HG03565 (cell line): ENCODE data around the gene CTAG1B.
"Not testable (repeated sequence)": the region's sequence is repeated elsewhere in the genome, so short reads cannot be mapped to it uniquely, and the experiment has no call there.

ENCODE experiments used
- ATAC-seq: cut with Tn5 transposase; IDR thresholded peaks from one replicate; pipeline ENCODE4 v1.9.1; 2021; ENCODE audit warnings: mild to moderate bottlenecking, moderate library complexity; ENCODE audit not compliant: unreplicated experiment

Gene CTAG1B

DNA sequence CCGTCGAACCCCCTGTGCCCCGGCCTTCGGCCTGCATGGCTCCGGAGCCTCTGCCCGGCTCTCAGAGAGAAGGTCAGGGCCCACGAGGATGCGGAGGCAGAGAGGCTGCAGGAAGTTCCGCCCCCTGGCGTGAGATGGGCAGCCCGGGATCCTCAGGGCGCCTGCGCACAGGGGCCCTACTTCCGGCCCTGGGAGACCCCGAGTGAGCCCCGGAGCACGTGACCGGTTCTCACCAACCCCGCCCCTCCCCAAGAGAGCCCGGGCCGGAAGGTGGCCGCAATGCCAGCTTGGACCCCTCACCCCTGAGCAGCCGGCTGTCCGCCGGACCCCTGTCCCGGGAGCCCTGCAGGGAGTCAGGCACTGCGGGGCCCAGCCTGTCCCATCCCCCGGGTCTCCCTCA, at the start of gene CTAG1B:
CTAG1B (minus strand) TSS at position 101 of the 400 bp plus-strand sequence; CDS start at position 37, 64 bp downstream.
- not testable (repeated sequence) for ATAC-seq

DNA sequence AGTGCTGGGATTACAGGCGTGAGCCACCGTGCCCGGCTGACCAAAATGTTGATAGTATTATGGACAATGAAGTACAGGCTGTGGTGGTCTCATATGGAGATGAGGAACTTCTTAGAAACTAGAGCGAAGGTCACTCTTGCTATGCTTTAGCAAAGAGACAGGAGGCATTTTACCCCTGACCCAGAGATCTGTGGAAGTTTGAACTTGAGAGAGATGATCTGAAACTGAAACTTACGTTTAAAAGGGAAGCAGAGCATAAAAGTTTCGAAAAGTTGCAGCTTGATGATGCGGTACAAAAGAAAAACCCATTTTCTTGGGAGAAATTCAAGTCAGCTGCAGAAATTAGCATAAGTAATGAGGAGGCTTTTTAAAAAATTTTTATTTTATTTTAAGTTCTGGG, 42.8 kb upstream of the CTAG1B start:
- no peak for ATAC-seq

DNA sequence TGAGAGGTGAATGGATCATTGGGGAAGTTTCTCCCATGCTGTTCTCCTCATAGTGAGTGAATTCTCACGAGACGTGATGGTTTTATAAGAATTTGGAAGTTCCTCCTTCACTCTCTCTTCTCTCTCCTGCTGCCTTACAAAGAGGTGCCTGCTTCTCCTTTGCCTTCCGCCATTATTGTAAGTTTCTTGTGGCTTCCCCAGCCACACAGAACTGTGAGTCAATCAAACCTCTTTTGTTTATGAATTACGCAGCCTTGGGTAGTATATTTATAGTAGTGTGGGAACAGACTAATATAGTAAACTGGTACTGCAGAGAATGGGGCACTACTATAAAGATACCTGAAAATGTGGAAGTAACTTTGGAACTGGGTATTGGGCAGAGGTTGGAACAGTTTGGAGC, 42.1 kb upstream of the CTAG1B start:
- ATAC-seq: no peak

DNA sequence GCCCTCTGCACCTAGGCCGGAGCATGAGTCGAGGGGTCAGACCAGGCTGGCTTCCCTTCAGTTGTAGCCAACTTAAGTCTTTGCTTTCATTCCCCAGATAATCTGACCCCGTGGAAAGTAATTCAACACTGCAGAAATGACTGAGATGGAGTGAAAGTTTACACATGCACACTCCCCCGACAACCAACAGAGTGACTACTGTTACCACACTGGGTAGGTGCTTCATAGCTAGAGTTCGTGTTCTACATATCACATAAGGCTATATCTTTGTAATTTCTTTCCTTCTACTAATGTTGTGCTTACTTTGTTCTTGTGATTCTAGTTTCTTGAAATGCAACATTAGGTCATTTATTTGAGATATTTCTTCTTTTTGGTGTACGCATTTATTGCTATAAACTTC, 41.5 kb upstream of the CTAG1B start:
- no peak for ATAC-seq

DNA sequence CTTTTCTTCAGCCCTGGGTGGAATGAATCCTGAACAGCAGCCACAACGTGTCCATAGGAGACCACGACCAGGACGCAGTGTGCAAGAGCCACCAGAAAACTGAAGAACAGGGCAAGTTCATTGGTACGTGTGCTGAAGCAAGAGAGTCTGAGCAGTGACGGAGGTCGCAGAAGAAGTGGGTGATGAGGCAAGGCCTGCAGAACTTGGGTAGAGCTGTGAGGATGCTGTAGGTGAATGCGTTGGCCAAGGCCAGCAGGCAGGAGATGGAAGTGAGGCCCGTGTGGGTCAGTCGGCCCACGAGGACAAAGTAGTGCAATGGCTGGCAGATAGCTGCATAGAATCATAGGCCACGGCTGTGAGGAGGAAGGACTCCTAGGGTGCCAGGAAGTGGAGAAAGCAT, 39.9 kb upstream of the CTAG1B start:
- no peak for ATAC-seq

DNA sequence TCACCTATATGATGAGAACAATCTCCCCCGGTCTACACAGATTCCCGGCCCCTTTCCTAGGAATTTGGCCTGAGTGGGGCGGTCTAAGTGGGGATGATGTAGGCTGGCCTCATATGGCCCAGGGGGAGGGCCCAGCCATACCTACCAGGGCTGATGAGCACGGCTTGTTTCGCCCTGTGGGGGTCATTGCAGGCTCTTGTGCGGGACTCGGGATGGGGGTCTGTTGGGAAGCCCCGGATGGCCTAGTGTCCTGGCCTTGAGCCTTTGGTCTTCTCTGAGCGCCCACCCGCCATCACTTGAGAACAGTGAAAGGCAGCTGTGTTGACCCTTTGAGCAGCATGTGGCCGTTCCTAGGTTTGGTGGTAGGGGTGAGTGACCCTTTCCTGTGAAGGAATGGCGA, 39.1 kb upstream of the CTAG1B start:
- no peak for ATAC-seq

DNA sequence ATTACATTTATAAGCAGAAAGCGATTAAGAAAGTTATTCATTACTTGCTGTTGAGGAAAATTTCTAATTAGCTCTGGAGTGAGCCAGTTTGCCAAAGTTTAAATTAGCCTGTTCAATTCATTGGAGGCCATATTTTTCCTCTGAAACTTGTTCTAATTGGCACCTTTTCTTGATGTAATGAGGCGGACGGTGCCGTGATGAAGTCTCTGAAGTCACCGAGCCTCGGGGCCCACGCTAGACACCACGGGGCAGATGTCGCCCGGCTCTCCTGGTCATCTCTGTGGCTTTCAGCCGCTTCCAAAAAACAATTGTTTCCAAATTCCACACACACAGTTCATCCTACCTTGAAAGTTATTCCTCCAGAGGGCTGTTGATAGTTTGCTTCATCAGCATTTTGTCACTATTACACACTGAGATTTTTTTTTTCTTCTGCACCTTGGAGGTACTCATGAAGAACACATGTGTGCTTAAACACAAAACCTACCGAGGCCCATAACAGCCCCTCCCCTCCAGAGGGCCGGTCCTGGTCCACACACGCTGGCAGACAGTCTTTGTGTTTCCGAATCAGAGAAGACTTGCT, 38.2 kb upstream of the CTAG1B start:
- ATAC-seq: no peak

DNA sequence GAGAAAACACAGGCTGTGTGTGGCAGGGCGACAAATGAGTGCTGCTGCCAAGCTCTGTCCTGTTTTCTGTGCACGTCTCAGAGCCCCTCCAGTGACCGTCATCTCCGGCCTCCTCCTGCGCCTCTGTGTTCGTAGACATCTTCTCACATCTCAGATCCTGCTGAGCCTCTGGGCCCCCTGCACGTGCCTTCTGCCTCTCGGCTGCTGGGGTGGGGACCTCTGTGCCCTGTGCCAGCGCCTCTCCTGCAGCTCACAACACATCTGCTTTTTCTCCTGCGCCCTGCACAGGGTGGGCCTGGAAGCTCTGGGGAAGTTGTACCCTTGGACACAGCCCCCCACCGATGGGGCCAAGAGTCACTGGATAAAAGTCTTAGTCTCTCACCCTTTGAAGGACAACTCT, 36.7 kb upstream of the CTAG1B start:
- ATAC-seq: no peak

DNA sequence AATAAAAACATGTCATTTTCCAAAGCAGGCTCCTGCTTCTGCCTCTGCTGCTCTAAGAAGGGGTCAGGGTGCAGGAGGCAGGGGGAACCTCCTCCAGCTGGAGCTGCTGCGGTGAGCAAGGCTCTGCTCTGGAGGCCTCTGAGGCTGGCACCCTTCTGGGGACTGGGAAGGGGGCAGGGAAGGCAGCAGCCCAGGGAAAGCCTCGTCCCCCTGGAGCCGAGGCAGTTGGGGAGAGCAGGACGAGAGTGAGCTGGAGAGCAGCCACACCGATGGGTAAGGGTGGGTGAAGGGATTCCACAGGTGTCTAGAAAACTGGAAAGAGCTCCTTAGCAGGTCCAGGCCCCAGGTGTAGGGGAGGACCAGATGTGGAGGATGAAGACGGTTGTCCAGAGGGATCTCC, 36.3 kb upstream of the CTAG1B start:
- no peak for ATAC-seq

DNA sequence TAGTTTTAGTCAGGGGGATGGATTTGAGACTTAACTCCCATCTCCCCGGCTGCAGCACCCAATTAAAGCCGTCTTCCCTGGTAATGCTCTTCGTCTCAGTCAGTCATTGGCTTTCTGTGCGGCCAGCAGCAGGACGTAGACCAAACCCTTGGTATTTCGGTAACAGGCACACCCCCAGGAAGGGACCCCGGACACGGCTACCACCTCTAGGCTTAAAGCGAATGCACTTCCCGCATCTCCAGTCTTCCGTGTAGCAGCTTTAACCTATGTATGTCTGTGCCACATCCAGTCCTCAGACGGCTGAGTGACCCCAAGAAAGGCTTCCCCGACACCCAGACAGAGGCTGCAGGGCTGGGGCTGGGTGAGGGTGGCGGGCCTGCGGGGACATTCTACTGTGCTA, 35.8 kb upstream of the CTAG1B start:
- ATAC-seq: no peak

DNA sequence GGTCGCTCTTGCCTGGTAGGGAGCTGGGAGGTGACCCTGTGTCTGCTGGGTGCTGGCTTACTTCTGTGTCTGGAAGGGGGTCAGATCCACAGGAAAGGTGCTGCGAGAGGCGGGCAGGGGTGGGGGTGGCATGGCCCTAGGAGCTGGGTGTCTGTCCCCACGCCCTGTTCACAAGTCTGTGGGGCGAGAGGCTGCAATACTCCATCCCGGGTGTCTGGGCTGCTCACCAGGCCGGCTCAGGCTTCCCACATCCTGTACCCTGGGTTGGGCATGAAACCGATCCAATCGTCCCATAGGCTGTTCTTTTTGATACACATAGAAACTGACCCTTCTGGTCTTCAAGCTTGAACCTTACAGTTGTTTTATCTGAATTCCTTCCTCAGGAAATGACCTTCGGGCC, 35.3 kb upstream of the CTAG1B start:
- ATAC-seq: no peak

DNA sequence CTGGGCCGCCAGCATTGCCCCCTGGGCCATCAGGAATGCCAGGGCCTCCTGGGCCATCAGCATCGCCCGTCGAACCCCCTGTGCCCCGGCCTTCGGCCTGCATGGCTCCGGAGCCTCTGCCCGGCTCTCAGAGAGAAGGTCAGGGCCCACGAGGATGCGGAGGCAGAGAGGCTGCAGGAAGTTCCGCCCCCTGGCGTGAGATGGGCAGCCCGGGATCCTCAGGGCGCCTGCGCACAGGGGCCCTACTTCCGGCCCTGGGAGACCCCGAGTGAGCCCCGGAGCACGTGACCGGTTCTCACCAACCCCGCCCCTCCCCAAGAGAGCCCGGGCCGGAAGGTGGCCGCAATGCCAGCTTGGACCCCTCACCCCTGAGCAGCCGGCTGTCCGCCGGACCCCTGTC, 34.3 kb upstream of the CTAG1B start, which contains the start of gene CTAG2:
CTAG2 (minus strand) TSS at position 167 of the 400 bp plus-strand sequence; CDS start at position 103, 64 bp downstream.
- ATAC-seq: not testable (repeated sequence)

DNA sequence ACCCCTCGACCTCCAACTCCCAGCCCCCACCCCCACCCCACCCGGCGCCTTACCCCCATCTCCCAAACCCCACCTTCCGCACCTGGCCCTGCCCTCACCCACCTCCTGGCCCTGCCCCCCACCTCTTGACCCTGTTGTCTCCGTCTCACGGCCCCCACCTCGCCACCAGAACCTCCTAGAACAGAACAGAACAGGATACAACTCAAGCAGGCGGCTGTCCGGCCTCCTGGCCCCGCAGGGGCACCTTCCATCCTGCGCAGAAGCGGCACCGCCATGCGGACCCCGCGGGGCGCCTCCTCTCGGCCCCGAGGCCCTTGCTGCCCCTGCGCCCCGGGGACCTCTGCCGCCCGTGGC, 33.9 kb upstream of the CTAG1B start:
- no peak for ATAC-seq

DNA sequence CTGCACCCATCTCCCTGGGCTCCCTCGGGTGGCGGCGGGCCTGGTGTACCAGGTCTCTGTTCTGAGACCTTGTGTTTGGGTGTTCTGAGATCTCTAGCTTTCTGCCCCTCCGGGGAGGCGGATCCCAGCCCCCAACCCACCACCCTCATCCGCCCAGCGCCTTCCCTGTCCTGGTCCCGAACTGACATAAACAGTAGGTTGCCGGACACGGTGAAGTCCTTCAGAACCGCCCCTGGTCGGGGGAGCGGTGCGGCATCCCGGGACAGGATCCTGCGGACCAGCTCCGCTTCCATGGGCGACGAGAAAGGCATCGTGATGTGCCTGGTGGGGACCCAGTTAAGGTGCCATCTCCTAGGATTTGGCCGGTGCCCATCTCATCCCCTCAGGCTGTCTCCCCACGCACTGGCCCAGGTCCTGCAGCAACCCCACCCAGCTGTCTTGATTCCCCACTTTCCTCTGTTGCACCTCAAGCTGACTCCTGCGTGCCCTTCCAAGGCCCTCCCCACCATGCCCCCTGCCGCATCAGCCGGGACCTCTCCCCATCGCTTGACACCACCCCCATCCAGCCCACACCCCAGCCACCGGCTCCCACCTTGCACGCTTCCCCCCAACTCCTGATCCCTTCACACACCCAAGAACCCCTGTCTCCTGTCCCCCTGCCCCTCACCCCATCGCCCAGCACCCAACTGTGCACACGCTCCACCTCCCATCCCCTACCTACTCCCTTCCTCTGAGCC, 33.4 kb upstream of the CTAG1B start:
- no peak for ATAC-seq

DNA sequence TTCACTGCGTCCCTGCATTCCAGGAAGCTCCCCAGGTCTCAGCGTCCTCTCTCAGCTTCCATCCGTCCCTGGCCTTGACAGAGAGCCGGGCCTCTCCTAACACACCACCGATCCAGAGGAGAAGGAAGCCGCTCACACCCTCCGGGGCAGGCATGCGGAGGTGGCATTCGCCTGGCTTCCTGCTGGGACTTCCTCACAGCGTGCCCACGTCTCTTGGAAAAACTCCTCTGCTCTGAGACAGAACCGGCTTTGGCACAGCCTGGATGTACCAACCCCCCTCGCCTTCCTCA, 31.1 kb upstream of the CTAG1B start:
- ATAC-seq: no peak

DNA sequence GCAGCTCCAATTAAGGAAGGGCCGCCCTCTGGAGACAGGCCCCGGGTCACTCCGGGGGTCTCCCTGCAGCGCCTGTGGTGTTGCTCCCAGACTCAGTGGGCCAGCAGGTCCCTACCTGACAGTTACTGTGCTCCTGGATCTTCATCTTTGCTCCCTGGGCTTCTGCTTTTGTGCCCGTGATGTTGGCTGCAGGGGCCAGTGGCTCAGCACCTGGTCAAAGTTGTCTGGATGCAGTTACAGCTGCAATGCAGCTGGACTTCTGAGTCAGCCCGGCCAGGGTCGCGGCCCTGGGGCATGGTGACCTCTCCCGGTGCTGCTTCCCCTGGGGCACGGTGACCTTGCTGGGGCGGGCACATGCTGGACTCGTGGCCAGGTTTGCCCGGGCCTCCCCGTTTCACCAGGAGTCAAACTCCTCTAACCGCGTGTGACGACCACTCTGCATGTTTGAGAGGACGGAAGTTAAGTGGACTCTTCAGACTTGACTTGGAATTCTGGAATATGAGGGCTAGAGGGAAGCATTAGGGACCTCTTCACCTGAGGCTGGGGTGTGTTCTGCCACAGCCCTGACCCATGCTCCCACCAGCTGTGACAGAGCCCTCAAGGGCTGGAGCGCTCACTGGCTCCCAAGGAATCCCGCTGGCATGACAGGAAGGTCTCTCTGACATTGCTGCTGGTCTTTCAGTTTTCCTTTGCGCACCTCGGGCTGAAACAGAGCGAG, 30.6 kb upstream of the CTAG1B start:
- ATAC-seq: no peak

DNA sequence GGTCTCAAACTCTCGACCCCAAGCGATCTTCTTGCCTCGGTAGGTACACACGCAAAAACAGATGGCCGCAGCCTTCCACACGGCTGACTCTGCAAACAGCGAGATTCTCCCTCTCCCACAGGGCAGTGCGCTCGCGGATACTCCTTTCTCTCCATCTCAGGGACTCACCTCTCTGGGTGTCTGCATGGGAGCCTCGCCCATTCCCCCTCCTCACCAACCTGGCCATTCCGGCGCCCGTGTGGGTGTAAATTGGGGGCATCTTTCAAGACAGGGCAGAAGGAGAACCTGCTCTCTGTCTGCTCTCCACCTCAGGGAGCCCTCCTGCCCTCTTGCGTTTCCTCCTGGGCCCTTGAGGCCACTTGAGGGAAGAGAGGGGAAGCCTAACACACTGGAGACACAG, 29.8 kb upstream of the CTAG1B start:
- ATAC-seq: no peak

DNA sequence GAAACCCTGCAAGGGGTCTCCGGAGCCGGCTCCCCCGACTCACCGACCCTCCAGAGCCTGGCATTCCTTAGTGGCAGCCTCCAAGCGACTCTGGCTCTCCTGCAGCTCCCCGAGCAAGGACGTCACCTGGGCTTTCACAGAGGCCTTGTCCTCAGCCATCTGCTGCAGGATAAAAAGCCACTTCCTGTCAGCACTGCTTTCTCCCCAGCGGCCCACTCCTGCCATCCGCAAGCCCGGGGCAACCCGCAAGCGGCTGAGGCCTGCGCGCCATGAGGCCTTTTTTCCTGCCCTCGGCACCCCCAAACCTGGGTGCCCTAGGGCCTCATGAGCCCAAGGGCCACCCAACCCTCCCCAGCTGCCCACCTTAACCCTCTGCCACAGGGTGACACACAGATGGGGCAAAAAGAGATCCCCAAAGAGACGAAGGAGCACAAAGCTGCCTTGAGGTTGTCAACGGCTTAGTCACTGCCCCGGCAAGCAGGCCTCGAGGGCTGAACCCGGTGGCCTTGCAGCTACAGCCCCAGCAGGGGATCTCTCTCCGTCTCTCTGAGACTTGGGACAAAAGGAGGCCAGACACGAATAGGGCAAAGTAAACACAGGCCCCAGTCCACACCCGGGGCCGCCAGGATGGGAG, 26.8 kb upstream of the CTAG1B start:
- ATAC-seq: not testable (repeated sequence)

DNA sequence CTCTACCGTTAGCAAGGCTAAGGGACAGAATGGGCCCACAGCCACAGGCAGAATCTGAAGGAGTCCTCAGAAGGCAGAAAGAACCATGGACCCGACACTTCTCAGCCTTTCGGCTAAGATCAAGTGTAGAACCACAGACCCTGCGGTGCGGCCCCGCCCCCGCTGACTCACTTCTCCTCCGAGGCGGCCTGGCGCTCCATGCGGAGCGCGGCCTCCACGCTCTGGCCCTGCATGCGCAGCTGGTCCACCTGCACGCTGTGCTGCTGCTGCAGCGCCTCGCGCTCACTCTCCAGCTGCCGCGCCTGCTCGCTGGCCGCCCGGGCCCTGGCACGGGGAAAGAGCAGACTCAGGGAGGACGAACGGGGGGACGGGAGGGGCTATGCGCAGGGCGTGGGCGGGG, 24.6 kb upstream of the CTAG1B start:
- ATAC-seq: not testable (repeated sequence)

DNA sequence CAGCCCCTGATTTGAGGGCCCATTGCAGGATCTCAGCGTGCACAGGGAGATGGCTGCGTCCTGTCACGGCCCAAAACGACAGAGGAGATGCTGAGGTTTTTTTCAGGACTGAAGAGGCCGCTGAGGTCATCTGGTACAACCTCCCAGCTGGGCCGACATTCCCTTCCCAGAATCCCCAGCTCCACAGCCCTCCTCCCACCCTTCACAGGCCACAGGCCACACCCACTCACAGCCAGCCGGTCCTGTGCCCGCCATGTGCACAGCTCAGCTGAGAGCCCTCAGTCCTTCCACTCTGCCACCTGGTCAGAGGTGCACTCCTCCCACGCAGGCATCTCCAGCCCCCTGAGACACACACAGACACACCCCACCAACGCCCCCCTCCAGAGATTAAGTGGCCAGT, 22.7 kb upstream of the CTAG1B start:
- ATAC-seq: not testable (repeated sequence)

DNA sequence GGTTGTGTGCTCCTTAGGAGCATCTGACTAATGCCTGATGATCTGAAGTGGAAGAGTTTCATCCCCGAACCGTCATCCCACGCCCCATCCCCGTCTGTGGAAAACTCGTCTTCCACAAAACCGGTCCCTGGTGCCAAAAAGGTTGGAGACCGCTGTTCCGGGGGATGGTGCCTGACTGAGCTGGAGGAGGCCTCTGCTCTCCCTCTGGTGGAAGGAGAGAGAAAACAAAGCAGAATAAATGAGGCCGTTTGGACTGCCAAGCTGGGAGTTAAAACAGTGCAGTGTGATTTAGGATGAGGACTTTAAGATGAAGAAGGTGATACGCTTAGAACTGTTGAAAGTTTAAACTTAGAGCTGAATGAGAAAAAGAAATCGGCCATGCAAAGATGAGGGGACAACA, 14.6 kb upstream of the CTAG1B start:
- not testable (repeated sequence) for ATAC-seq

DNA sequence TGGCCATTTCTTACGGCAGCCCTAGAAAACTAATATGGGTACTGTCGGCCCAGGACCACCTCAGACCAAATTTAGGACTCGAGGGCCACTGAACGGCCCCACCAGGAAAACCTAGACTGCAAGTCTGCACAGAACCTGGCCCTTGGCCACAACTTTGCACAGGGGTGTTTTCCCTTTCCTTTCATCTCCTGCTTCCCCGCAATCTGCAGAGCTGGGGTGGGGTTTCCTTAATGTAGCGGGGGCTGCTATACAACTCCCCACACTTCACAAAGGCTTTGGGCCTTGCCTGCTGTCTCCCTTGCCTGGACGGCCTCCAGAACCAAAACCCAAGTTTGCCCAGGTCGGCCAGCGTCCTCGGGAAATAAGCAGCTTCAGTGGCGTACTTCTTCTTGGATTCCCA, 11.9 kb upstream of the CTAG1B start:
- not testable (repeated sequence) for ATAC-seq
